WTC11 (cell line): ENCODE results near the gene PODXL. TPM values are rescaled to one million over a fixed set of nuclear protein-coding genes. Genes with fewer than 3 reads are reported as not detected.

ENCODE experiments used
- ATAC-seq: fragments of 200-7000 bp; cut with Tn5 transposase; 2 replicates; pipeline ENCODE4 v1.10.0; 2021; ENCODE audit warnings: mild to moderate bottlenecking, moderate library complexity
- CTCF ChIA-PET: fragments of 300-600 bp; sonication (Branson Sonifier 250); formaldehyde crosslinking; loops from one replicate; lab custom pipeline; 2021; ENCODE audit warnings: antibody characterized with exemption; lab: Charles Lee
- POLR2A ChIA-PET: fragments of 350-600 bp; sonication (Branson Sonifier 250); formaldehyde crosslinking; loops from one replicate; lab custom pipeline; 2021; ENCODE audit warnings: antibody characterized with exemption; lab: Charles Lee
- DNase-seq: peaks from one replicate; pipeline ENCODE4 v3.0.0; 2021; ENCODE audit warnings: low spot score
- H3K27ac Mint-ChIP-seq: 2 replicates; pipeline ENCODE4 v1.8.0; 2021; ENCODE audit warnings: mixed read lengths
- H3K27me3 Mint-ChIP-seq: 2 replicates; pipeline ENCODE4 v1.8.0; 2021; ENCODE audit warnings: low read depth, mild to moderate bottlenecking, moderate library complexity, mixed read lengths
- H3K36me3 Mint-ChIP-seq: 2 replicates; pipeline ENCODE4 v1.8.0; 2021; ENCODE audit warnings: mixed read lengths
- H3K4me1 Mint-ChIP-seq: 2 replicates; pipeline ENCODE4 v1.8.0; 2022; ENCODE audit warnings: mixed read lengths
- H3K4me3 Mint-ChIP-seq: 2 replicates; pipeline ENCODE4 v1.8.0; 2021; ENCODE audit warnings: mild to moderate bottlenecking, moderate library complexity, mixed read lengths
- H3K9me3 Mint-ChIP-seq: 2 replicates; pipeline ENCODE4 v1.8.0; 2021; ENCODE audit warnings: mixed read lengths
- AFF4 ChIP-seq: sonication (generic); formaldehyde crosslinking; IDR thresholded peaks from 2 replicates; pipeline ENCODE4 v1.8.1; 2023; ENCODE audit warnings: mild to moderate bottlenecking, missing genetic modification reagents, borderline replicate concordance
- ARID4B ChIP-seq: sonication (generic); formaldehyde crosslinking; IDR thresholded peaks from 2 replicates; pipeline ENCODE4 v1.8.0; 2023; ENCODE audit warnings: missing genetic modification reagents, mild to moderate bottlenecking, borderline replicate concordance
- CTCF ChIP-seq: fragments of 200-600 bp; IDR thresholded peaks from 2 replicates; pipeline ENCODE4 v1.8.0; 2022; ENCODE audit warnings: antibody characterized with exemption
- E2F1 ChIP-seq: sonication (generic); formaldehyde crosslinking; IDR thresholded peaks from 2 replicates; pipeline ENCODE4 v1.8.0; 2022; ENCODE audit warnings: mild to moderate bottlenecking, missing genetic modification reagents
- KAT7 ChIP-seq: sonication (generic); formaldehyde crosslinking; IDR thresholded peaks from 2 replicates; pipeline ENCODE4 v1.8.1; 2023; ENCODE audit warnings: missing genetic modification reagents, mild to moderate bottlenecking, borderline replicate concordance
- MAX ChIP-seq: sonication (generic); formaldehyde crosslinking; IDR thresholded peaks from 2 replicates; pipeline ENCODE4 v1.8.0; 2022; ENCODE audit warnings: mild to moderate bottlenecking, missing genetic modification reagents
- NFE2L1 ChIP-seq: sonication (generic); formaldehyde crosslinking; IDR thresholded peaks from 2 replicates; pipeline ENCODE4 v1.8.1; 2023; ENCODE audit warnings: missing genetic modification reagents
- NFYB ChIP-seq: sonication (generic); formaldehyde crosslinking; conservative IDR thresholded peaks from 2 replicates; pipeline ENCODE4 v1.8.0; 2022; ENCODE audit warnings: low read depth, missing genetic modification reagents
- NR1H2 ChIP-seq: sonication (generic); formaldehyde crosslinking; IDR thresholded peaks from 2 replicates; pipeline ENCODE4 v1.9.0; 2021; ENCODE audit warnings: mild to moderate bottlenecking, moderate library complexity, missing genetic modification reagents
- NR2C2 ChIP-seq: sonication (generic); formaldehyde crosslinking; IDR thresholded peaks from 2 replicates; pipeline ENCODE4 v1.8.0; 2022; ENCODE audit warnings: mild to moderate bottlenecking, missing genetic modification reagents
- PRRX2 ChIP-seq: fragments of 250-450 bp; sonication (Bioruptor Pico); IDR thresholded peaks from 2 replicates; pipeline ENCODE4 v1.8.0; 2021; ENCODE audit warnings: mild to moderate bottlenecking
- RORB ChIP-seq: fragments of 250-450 bp; sonication (Bioruptor Pico); IDR thresholded peaks from 2 replicates; pipeline ENCODE4 v1.9.0; 2021; ENCODE audit warnings: mild to moderate bottlenecking
- STAT6 ChIP-seq: sonication (generic); formaldehyde crosslinking; conservative IDR thresholded peaks from 2 replicates; pipeline ENCODE4 v1.8.1; 2023; ENCODE audit warnings: mild to moderate bottlenecking, low read depth, missing genetic modification reagents, moderate library complexity
- TCF7 ChIP-seq: sonication (generic); formaldehyde crosslinking; IDR thresholded peaks from 2 replicates; pipeline ENCODE4 v1.8.0; 2022; ENCODE audit warnings: mild to moderate bottlenecking, low read depth, missing genetic modification reagents, moderate library complexity
- TEAD4 ChIP-seq: sonication (generic); formaldehyde crosslinking; IDR thresholded peaks from 2 replicates; pipeline ENCODE4 v1.8.0; 2022; ENCODE audit warnings: mild to moderate bottlenecking, missing genetic modification reagents
- ZBTB43 ChIP-seq: sonication (generic); formaldehyde crosslinking; IDR thresholded peaks from 2 replicates; pipeline ENCODE4 v1.8.1; 2023; ENCODE audit warnings: mild to moderate bottlenecking, missing genetic modification reagents
- ZNF121 ChIP-seq: sonication (generic); formaldehyde crosslinking; IDR thresholded peaks from 2 replicates; pipeline ENCODE4 v1.8.0; 2023; ENCODE audit warnings: missing genetic modification reagents
- ZNF396 ChIP-seq: fragments of 250-450 bp; sonication (Bioruptor Pico); IDR thresholded peaks from 2 replicates; pipeline ENCODE4 v1.8.0; 2021; ENCODE audit warnings: mild to moderate bottlenecking, moderate library complexity, borderline replicate concordance
- ZNF423 ChIP-seq: fragments of 250-450 bp; sonication (Bioruptor Pico); IDR thresholded peaks from 2 replicates; pipeline ENCODE4 v2.1.2; 2022; ENCODE audit warnings: mild to moderate bottlenecking, moderate library complexity
- total RNA-seq: library from RNA; stranded (reverse); gene quantifications from 3 replicates; pipeline ENCODE4 v1.2.3, GENCODE V29; 2021

Gene PODXL
- total RNA-seq, 1 experiment from 2014 or later: 483 TPM

GRCh38 chr7:131547589-131547988 is 8.8 kb downstream of the PODXL start (continued):
- TF ChIP-seq ARID4B (CRISPR knock-in tag) (no peak), E2F1 (CRISPR knock-in tag) (no peak), NR2C2 (CRISPR knock-in tag) (no peak), AFF4 (no peak), TEAD4 (CRISPR knock-in tag) (no peak)
- TF ChIP-seq, all 79 proteins: peak for 0

GRCh38 chr7:131546583-131547141 is 9.8 kb downstream of the PODXL start:
- H3K36me3 Mint-ChIP-seq: peaks cover 58% of the 10 kb centered on the region
- ChIA-PET POLR2A (interaction anchor here (0.6 to 2.8 kb wide), 8 partner anchors 11 to 109 kb away, joined by 3 to 24 read pairs (median 5); no protein-coding TSS in a partner anchor), CTCF (interaction anchor here (0.6 to 6.2 kb wide), 73 partner anchors 9 to 1957 kb away, joined by 3 to 118 read pairs (median 5); partner anchors contain the start of gene PODXL)
- no peaks in the 10 kb centered on the region for H3K27me3 Mint-ChIP-seq
- H3K9me3 Mint-ChIP-seq: no peaks in the 10 kb centered on the region
- peak; percentile 85 for ATAC-seq
- peaks cover 95% of the 10 kb centered on the region for H3K4me1 Mint-ChIP-seq
- H3K27ac Mint-ChIP-seq: no peak overlapping the region
- no peak overlapping the region; the same call in 1 of the 2 replicates for H3K4me3 Mint-ChIP-seq
- peak; percentile 90 for DNase-seq
- TF ChIP-seq NFYB (CRISPR knock-in tag) (no peak), CTCF (peak; percentile 95), ZNF396 (CRISPR knock-in tag) (peak; percentile 25; the same call in 1 of the 2 replicates), STAT6 (CRISPR knock-in tag) (no peak), ZNF423 (CRISPR knock-in tag) (no peak), KAT7 (CRISPR knock-in tag) (no peak), NFE2L1 (CRISPR knock-in tag) (no peak), PRRX2 (CRISPR knock-in tag) (0 out of 2 replicates have a peak, but pooled peaks have one; percentile 11), NR1H2 (no peak), MAX (CRISPR knock-in tag) (peak; percentile 52), ZBTB43 (CRISPR knock-in tag) (no peak), ZNF121 (CRISPR knock-in tag) (peak; percentile 95), NR2C2 (CRISPR knock-in tag) (no peak), RORB (CRISPR knock-in tag) (no peak), TCF7 (CRISPR knock-in tag) (no peak)
